Measurements from ENCODE around the gene FAM8A1.

FAM8A1 gene

GRCh38 chr6:17648745-17649144, 48.6 kb downstream of the FAM8A1 start:
- TF ChIP-seq, protein P1, sequence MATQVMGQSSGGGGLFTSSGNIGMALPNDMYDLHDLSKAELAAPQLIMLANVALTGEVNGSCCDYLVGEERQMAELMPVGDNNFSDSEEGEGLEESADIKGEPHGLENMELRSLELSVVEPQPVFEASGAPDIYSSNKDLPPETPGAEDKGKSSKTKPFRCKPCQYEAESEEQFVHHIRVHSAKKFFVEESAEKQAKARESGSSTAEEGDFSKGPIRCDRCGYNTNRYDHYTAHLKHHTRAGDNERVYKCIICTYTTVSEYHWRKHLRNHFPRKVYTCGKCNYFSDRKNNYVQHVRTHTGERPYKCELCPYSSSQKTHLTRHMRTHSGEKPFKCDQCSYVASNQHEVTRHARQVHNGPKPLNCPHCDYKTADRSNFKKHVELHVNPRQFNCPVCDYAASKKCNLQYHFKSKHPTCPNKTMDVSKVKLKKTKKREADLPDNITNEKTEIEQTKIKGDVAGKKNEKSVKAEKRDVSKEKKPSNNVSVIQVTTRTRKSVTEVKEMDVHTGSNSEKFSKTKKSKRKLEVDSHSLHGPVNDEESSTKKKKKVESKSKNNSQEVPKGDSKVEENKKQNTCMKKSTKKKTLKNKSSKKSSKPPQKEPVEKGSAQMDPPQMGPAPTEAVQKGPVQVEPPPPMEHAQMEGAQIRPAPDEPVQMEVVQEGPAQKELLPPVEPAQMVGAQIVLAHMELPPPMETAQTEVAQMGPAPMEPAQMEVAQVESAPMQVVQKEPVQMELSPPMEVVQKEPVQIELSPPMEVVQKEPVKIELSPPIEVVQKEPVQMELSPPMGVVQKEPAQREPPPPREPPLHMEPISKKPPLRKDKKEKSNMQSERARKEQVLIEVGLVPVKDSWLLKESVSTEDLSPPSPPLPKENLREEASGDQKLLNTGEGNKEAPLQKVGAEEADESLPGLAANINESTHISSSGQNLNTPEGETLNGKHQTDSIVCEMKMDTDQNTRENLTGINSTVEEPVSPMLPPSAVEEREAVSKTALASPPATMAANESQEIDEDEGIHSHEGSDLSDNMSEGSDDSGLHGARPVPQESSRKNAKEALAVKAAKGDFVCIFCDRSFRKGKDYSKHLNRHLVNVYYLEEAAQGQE (IDR thresholded peaks at IDR 0.05; ENCODE audit: insufficient read depth in 1 of 2, low read depth in 2 of 2, low read length in 2 of 2), result no peak

GRCh38 chr6:17650656-17651309, 50.7 kb downstream of the FAM8A1 start:
- no peak for TF ChIP-seq SIN3A (IDR thresholded peaks at IDR 0.05; ENCODE audit: borderline replicate concordance, insufficient read depth, low read length)
- TF ChIP-seq, protein P1 (IDR thresholded peaks at IDR 0.05; ENCODE audit: insufficient read depth in 1 of 2, low read depth in 2 of 2, low read length in 2 of 2), result no peak
- no peak for TF ChIP-seq POLR2AphosphoS5 (IDR thresholded peaks at IDR 0.05; ENCODE audit: low read depth, low read length)
- no peak for TF ChIP-seq TAF1 (IDR thresholded peaks at IDR 0.05; ENCODE audit: borderline replicate concordance, insufficient read depth, low read length)
- no peak for TF ChIP-seq FOXP2 (optimal IDR thresholded peaks at IDR 0.05; ENCODE audit: borderline replicate concordance, extremely low read depth, extremely low read length, insufficient read depth)

DNA sequence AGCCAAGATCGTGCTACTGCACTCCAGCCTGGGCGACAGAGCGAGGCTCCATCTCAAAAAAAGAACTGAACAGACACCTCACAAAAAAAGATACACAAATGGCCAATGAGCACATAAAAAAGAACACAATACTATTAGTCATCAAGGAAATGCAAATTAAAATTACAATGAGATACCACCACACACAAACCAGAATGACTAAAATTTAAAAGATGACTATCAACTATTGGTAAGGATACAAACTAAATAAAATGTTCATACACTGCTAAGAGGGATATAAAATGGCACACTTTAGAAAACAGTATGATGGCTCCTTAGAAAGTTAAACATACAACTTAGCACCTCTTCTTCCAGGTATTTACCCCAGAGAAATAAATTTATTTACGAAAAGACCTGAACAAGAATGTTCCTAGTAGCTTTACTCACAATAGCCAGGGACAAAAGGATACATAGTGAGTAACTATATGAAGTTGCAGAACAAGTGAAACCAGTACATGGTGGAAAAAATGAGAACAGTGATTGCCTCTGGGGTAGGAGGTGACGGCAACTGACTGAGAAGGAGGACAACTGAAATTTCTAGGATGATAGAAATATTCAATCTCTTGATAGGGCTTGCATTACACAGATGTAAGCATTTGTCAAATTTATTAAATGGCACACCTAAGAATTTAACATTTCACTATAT, 53.2 kb downstream of the FAM8A1 start:
- TF ChIP-seq TAF1 (IDR thresholded peaks at IDR 0.05; ENCODE audit: borderline replicate concordance, insufficient read depth, low read length) (no peak), FOXP2 (optimal IDR thresholded peaks at IDR 0.05; ENCODE audit: borderline replicate concordance, extremely low read depth, extremely low read length, insufficient read depth) (no peak), POLR2AphosphoS5 (IDR thresholded peaks at IDR 0.05; ENCODE audit: low read depth, low read length) (no peak), SIN3A (IDR thresholded peaks at IDR 0.05; ENCODE audit: borderline replicate concordance, insufficient read depth, low read length) (no peak)
- TF ChIP-seq, protein P1 (IDR thresholded peaks at IDR 0.05; ENCODE audit: insufficient read depth in 1 of 2, low read depth in 2 of 2, low read length in 2 of 2), result no peak

DNA sequence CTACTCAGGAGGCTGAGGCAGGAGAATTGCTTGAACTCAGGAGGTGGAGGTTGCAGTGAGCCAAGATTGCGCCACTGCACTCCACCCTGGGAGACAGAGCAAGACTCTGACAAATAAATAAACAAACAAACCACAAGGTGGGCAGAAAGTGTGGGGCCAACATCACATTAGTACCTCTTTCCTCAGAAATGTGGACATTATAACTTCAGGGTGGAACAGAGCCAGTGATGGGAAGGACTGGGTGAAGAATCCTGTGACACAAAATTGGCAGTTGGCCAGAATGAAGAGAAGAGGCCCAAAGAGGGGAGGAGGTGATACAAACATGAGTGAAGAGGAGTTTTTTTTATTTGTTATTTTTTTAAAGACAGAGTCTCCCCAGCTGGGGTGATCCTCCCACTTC, 56.0 kb downstream of the FAM8A1 start:
- TF ChIP-seq, protein P1 (IDR thresholded peaks at IDR 0.05; ENCODE audit: insufficient read depth in 1 of 2, low read depth in 2 of 2, low read length in 2 of 2), result no peak
- TF ChIP-seq TAF1 (IDR thresholded peaks at IDR 0.05; ENCODE audit: borderline replicate concordance, insufficient read depth, low read length) (no peak), SIN3A (IDR thresholded peaks at IDR 0.05; ENCODE audit: borderline replicate concordance, insufficient read depth, low read length) (no peak), POLR2AphosphoS5 (IDR thresholded peaks at IDR 0.05; ENCODE audit: low read depth, low read length) (no peak), FOXP2 (optimal IDR thresholded peaks at IDR 0.05; ENCODE audit: borderline replicate concordance, extremely low read depth, extremely low read length, insufficient read depth) (no peak)

All from PFSK-1 (cell line).